ENCODE data around the gene ANKS1B.

DNA sequence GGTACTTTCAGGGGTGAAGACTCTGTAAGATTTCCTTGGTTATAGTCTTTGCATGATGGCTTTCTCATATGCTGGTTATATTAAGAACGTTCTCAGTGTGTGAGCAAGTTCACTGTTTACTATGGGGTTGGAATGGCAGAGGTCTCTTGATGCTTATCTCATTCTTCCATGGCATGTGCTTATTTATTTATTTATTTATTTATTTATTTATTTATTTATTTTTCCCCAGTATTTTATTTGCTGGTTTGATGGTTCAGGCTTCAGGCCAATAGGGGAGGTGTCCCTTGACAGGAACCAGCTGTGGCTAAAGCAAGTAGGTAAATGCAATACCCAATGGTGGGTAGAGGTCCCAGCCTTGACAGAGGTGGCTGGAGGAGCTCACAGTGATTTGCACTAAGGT lies 498.5 kb downstream of the ANKS1B start:
- TF ChIP-seq, protein P1, sequence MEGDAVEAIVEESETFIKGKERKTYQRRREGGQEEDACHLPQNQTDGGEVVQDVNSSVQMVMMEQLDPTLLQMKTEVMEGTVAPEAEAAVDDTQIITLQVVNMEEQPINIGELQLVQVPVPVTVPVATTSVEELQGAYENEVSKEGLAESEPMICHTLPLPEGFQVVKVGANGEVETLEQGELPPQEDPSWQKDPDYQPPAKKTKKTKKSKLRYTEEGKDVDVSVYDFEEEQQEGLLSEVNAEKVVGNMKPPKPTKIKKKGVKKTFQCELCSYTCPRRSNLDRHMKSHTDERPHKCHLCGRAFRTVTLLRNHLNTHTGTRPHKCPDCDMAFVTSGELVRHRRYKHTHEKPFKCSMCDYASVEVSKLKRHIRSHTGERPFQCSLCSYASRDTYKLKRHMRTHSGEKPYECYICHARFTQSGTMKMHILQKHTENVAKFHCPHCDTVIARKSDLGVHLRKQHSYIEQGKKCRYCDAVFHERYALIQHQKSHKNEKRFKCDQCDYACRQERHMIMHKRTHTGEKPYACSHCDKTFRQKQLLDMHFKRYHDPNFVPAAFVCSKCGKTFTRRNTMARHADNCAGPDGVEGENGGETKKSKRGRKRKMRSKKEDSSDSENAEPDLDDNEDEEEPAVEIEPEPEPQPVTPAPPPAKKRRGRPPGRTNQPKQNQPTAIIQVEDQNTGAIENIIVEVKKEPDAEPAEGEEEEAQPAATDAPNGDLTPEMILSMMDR (IDR thresholded peaks at IDR 0.05): no peak
- TF ChIP-seq POLR2A (IDR thresholded peaks at IDR 0.05): no peak

Data from Peyer's patch (tissue), 4 donors.